ENCODE data around the gene KPNB1.

KPNB1 gene

DNA sequence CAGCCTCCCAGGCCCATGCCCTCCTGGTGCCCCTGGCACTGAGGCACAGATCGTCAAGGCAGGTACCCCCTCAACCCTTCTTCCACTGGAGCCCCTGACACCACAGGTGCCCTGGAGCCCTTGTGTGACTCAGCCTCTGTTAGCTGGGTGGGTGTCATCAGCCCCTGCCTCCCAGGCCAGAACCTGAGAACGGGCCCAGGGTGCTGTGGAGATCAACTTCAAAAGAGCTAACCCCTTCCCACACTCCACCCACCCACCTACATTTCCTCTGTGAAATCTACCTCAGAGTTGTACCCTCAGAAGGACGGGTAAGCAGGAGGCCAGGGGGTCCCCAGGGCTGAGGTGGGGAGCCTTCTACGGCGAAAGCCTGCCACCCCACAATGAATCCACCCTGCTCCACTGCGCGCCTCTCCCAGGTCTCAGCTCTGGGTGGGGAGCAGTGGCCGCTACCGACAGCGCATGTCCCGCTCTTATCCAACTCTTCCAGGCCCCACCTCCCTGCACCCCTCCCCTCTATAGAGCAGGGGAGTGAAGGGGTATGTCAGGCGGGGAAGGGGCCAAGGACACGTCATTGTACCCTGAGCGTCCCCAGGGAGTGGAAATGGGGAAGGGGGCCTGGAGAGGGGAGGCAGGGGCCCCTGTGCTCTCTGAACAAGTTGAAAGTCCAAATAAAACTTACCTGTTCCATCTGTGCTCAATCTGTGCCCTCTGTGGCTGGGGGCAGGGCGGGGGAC, 61.8 kb downstream of the KPNB1 start:
- no peak for DNase-seq (ENCODE audit: low spot score)

DNA sequence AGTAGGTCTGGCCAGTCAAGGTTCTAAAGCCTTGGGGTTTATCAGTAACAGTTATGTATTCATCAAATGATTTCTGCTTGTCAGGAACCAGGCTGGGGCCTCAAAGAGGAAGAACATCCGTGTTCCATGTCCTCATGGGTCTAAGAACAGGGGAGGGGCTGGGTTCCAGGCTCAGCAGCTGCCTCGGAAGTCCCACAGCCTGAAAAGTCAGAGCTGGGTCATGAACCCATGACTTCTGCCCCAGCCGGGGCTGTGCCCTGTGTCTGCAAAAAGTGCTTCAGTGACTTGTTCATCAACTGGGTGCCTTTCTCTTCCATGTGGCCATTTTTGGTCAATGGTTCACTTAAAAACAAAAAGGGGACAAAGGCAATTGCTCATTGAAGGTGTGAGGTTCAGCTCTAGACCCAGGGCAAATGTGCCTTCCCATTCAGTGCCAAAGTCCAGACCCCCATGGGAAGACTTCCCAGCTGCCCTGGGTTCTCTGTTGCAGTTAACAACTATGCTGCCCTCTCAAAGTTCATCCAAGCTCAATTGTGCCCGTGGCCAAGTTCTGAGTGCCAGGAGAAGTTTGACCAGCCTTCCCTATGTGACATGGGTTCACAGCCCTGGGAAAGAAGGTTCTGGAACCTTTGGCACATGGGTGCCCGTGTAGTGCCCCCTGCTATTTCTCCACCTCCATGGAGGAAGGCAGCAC, 62.8 kb downstream of the KPNB1 start:
- DNase-seq (ENCODE audit: low spot score), result no peak

DNA sequence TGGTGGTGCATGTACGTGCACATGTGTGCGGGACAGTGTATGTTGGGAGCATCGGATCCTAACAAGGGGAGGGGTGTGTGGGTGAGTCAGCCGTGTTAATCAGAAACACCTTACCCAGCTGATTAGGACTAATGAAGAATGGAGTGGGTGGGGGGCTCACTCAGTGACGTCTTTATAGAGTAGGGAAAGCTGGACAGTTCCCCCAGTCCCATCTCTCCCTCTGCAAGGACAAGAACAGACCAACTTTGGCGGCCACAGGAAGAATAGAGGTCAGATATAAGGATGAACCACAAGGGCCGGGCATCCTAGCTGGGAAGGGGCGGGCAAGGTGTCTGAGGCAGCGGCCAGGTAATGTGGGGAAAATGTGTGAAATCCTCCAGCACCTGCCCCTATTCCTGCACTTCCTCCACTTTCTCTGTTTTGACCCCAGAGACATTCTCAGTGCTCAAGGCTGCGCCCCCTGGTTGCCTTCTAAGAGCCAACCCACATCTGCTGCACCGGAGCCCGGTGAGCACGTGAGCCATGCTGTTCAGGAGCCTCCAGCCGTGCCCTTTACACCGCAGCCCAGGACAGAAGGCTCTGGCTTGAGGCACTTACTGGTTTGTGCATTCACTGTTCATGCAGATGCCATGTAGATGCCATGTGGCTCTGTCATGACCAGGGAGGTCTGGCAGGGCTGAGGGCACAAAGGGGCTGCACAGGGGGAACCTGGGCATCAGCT, 64.4 kb downstream of the KPNB1 start:
- DNase-seq (ENCODE audit: low spot score), result peak; percentile 45

DNA sequence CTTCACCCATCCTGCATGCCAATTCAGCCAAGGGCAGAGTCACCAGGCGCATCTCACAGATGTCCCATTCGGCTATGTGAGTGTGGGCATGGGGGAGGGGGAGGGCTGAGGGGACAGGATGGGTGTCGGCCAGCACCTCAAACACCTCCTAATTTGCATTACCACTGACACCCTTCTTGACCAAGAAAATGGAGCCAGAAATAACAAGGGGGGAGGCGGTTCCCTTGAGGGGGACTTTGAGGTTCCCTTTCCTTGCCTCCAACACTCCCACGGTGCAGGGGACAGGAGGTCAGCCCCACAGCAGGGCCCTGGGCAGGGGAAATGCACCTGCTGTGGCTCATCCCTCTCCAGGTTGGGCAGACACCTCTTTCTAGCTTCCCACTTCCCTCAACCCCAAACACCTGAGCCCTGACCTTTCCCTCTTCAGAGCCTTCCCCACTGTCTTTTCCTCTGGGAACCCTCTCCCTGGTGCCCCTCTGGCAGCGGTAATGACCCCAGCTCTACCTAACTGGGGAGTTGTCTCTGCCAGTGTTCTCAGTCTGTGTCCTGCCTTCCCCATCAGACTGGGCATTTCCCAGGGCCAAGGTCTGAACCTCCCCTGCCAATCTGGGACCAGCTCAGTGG, 65.2 kb downstream of the KPNB1 start:
- DNase-seq (ENCODE audit: low spot score), result no peak

DNA sequence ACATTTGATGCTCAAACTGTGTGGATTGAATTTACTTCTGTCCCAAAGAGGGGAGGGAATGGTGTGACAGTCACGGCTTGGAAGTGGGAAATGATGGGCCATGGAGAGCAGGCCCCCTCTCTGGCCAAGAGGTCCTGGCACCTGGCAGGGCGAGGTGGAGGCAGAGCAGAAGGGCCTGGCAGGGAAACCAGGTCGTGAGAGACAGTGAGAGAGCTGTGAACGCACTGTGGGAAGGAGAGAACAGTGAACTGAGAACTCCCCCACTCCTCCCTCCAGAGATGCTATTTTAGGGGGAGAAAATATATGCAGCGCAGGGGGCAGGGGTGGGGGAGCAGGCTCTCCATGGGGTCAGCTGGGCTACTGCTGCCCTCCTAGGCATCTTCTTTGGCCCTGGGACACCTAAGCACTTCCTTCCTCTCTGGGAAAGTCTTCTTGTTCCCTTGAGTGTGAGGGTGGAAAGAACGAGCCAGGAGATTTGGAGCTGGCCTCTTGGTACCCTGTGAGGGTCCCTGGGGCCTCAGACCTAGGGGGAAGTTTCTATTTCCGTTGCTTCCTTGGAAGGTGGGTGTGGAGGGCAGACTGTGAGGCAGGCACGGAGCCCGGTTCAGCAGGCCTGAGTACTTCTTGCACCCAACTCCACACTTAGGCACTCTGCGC, 66.1 kb downstream of the KPNB1 start:
- DNase-seq (ENCODE audit: low spot score), result no peak

DNA sequence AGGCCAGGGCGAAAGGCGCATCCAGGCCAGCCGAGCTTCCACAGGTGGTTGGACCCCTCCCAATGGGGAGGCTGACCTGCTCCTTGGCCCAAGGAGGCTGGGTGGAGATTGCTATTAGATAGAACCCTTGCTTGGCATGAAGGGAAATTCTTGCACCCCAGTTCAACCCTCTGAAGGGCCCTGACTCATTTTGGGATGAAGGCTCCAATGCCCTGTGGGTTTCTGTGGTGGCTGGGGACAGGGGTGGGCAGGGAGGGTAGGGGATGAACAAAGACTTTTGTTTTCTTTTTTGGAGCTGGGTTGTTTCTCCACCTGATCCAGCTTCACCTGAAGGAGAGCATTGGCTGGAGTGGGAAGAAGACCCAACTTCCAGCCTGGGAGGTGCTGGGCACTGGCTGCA, 66.7 kb downstream of the KPNB1 start:
- no peak for DNase-seq (ENCODE audit: low spot score)

DNA sequence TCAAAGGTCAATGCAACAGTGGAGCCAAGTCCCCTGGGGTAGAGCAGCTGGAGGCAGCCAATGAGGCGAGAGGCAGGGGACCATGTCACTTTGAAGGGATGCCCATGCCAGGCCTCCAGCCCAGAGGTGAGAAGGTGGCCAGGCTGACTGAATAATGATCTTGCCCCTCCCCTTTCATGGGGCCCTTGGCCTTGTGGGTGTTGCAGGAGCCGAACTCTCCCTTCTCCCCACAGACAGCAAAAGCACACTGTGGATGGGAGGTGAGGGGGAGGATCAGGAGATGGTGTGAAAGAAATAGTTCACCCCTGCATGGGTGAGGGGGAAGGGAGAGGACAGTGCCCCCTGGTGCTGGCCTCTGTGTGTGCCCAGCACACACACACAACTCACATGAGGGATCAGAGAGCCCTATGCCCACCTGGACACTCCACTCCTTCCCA, 67.6 kb downstream of the KPNB1 start:
- peak; percentile 50 for DNase-seq (ENCODE audit: low spot score)

DNA sequence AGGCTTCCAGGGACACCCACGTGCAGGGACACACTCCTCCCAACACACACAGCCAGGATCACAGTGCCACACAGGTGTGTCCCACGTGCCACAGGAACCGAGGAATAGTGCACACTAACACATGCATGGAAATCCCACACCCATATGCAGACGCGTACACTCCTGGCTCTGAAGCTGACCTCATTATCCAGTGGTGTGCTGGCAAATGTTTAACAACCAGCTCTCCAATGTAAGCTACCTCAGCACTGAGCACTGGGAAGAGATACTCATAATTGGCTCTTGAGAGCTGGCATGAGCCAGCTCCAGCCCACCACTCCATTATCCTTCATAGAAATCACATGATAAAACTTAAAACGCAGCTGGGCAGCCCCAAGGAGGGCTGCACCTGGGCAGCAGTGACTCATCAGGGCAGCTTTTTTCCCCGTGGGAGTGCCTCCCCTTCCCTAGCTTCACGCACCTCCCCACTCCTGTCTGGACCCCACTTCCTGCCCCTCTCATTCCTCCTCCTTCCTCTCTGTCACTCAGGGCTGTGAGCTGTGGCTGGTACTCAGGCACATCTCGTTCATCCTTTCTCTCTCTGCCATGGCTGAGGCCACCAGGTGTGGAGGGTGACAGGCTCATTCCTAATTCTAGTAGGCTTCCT, 68.4 kb downstream of the KPNB1 start:
- DNase-seq (ENCODE audit: low spot score), result no peak

DNA sequence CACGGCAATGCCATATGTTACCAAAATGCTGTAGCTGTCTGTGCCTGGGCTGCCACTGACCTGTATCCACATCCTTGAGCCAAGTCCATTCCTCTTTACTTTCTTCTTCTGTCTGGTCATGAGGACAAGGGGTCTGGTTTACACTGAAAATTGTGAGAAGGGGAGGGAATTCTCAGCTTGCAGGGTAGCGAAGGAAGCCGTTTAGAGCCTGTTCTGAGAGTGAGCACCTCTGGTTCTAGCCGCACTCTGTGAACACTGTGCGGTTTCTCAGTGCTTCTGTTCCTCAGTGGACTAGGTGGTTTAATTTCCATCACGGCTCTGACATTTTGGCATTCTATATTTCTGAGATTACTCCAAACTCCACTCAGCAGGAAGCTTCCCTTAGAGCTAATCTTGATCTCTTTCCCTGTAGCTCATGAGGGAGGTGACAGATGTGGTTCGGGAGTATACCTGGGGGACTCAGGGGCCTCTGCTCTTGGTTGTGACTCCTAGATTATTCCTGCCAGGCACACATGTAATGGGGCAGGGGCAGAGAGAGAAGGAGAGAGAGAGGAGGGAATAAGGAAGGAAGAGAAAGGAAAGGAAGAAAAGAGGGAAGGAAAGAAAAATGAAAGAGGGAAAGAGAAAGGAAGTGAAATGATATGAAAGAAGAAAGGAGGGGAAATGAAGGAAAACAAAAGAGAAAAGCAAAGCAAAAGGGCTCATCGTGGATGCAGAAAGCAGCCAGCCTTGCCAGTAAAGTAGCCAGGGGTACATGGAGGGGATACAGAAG, 69.1 kb downstream of the KPNB1 start:
- DNase-seq (ENCODE audit: low spot score), result no peak

DNA sequence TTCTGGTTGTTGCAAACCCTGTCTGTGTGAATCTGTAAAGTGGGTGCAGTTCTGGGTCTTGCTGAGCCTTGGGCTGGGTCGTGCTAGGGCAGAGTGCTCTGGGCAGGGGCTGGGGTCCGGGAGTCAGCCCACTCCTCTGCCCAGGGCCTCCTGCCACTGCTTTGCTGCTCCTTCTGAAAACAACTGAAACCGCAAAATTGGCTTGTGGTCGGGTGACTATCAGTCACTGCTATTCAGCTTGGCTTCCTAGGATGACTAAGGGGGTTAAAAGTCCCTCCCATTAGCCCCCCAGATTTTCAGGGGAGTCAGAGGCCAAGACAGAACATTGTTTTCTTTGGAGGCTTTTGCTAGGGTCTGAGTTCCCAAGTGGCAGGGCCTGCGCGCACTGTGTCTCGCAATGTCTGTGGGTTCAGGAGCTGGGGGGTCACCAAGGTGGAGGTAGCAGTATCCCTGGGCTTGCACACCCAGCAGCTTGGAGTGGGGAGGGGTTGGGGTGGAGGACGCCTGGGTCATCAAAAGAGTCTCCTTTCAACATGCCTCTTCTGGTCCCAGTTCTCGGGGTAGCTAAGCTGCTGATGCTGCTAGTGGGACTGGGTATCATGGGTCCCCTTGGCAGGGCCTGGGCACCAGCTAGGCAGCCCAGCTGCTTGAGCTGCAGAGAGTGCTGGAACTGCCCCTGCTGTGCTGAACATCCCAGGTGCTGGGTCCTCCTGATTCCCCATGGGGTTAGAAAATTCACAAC, 69.9 kb downstream of the KPNB1 start:
- no peak for DNase-seq (ENCODE audit: low spot score)

DNA sequence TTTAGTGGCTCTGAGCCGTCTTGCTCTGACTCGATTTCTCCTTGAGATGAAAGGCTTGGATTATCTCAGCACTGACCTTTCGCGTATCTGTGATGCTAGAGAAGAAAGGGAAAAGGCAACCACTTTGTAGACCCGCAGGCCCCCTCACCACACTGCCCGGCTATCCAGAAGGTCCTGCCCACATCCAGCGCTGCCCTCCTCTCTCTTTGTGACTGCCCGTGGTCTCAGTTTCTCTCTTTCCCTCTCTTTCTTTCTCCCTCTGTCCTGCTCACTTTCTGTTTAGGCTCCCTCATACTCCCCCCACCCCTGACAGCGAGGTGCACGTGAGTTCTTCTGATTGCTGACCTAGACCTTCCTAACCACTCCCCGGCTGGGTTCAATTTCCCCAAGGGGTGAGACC, 70.5 kb downstream of the KPNB1 start:
- DNase-seq (ENCODE audit: low spot score), result no peak

DNA sequence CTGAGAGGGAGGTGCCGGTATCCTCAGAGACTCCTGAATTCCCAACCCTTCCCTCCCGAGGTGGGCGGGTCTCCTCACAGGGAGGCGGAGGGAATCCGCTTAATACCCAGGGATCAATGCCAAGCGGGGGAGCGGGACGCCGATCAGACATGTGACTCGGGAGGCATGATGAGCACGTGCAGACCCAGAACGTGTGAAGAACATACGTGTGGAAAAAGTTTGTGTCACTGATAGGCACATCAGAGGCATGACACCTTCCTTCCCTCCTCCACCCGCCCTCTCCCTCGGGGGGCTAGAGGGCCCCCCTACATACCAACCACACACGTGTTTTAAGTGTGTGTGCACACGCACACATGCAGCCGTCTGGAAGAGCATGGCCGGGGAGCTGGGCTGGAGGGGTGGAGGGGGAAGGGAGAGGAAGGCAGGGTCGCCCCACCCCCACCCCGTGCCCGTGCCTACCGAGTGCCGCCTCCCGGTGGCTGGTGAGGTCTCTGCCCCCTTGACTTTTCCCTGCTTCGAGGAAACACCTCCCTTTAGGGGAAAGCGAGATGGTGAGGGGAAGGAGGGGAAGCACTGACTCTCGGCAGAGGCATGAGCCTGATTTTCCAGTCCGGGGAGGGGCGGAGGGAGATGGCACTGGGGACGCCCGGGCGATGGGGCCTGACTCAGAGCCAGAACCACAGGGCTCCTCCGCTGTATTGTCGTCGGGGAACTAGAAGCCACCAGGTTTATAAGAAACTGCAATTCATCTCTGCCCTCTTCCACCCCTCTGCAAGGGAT, 71.2 kb downstream of the KPNB1 start:
- no peak for DNase-seq (ENCODE audit: low spot score)

DNA sequence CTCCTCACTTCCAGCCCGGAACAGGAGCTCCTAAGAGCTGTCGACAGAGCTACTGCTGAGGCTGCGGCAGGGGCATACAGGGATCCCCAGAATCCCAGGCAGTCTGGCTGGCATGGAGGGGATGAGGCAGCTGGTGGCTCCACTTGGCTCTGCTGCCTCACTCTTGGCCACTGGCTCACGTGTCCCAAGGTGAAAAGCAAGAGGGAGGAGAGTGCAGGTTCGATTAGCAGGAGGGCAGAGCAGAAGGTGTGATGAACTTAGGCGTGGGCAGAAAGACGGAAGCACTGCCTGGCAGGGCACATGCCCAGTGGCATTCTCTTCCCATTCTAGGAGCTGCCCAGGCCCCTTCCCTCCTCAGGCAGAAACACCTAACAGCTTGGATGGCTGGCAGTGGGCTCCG, 72.0 kb downstream of the KPNB1 start:
- no peak for DNase-seq (ENCODE audit: low spot score)

DNA sequence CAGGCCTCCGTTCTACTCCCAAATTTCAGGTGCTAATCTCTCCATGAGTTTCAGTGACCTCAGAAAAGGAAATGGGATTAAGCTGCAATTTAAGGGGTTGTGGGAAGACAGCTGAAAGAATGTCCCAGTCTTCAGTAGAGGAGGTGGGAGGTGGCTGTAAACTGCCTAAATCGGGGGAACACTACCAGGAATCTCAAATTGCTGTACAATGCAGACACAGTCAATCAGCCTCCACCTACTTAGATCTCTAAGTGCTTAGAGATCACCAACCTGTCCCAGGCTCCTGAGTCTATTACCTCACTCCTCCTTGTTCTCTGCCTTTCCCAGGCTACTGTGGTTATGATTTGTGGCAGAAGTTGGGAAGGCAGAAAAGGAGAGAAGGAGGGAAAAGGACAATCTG, 75.0 kb downstream of the KPNB1 start:
- no peak for DNase-seq (ENCODE audit: low spot score)

DNA sequence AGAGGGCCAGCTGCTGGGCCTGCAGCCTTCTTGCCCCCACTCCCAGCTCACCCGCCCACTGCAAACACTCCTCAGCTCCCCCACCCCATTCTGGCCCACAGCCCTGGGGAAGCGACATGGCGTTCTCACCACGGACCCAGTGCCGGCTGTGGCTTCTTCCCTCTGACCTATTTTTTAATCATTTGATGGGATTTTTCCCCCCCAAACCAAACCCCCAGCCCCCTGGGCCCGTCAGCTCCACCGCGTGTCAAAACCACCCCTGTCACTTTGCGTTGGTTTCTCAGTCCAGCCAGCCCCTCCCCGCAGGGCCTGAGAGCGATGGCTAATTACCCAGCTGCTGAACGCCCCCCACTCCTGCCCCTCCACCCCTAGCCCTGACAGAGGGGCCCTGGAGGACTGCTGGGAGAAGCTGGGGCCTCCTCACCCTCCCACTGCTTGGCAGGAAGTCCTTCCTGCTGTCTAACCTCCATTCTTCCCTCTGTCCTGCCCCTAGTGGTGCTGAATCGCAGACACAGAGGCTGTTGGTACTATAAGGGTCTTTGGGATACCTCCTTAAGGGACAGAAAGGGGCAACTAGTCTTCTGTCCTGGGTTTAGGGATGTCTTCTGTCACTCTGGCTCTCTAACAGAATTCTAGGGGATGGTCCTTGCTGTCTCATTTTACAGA, 75.9 kb downstream of the KPNB1 start:
- no peak for DNase-seq (ENCODE audit: low spot score)

DNA sequence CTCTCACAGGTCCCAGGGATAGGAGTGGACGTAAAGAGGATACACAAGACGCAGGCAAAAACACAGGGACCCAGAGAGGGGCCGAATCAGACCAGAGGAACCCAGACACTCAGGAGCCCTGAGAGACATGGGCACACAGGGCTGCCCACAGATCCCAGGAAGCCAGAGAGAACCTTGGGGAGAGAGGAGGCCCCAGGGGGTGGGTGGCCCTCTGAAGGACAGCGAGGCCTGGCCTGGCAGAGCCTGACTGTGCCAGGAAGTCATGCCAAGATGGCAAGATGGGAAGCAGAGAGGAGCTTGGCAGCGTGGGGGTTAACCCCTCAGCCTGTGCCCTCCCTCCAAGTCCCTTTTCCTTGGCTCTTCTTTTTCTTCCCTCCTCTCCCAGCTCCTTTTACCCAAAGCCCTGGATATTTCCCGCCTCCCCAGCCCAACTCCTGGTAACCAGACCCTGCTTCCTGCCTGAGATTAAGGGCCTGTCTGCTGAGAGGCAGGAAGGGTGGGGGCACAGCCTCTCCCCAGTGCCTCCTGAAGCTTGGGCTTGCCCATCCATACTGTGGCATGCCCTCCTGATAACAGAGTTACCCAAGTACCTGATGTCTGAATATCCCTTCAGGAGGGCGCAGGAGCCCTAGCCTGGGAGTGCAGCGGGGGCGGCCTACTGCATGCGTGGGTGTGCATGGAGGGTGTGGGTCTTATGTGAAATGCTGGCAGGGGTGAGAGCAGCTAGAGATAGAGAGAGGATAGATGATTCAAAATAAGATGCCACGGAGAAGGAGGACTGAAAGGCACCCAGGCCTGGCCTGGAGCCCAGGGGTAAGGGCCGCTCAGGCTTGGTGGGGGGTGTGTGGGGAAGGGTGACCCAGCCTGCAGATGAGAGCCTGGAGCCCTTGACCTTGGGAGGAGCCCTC, 77.3 kb downstream of the KPNB1 start:
- no peak for DNase-seq (ENCODE audit: low spot score)

DNA sequence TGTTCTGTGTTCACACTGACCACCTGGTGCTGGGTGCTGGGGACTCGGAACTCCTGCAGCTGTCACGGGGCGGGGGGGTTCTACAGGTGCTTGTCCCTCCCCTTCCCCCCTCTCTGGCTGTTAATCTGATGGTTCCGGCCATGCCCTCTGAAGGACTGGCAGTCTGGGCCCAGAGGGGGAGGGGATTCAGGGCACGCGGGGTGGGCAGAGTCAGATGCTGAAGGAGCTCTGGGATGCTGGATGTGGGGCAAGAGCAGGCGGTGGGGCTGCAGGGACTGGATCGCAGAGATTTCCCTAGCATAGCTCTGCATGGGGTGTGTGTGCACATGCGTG, 78.0 kb downstream of the KPNB1 start:
- no peak for DNase-seq (ENCODE audit: low spot score)
